HG03342 (cell line): ENCODE measurements around the gene FBXO31.
"Not testable (repeated sequence)": the region's sequence is repeated elsewhere in the genome, so short reads cannot be mapped to it uniquely, and the experiment has no call there.

Source experiments
- ATAC-seq: cut with Tn5 transposase; IDR thresholded peaks from one replicate; pipeline ENCODE4 v1.9.1; 2021; ENCODE audit warnings: mild to moderate bottlenecking, moderate library complexity; ENCODE audit not compliant: unreplicated experiment

The FBXO31 gene

GRCh38 chr16:87365021-87365713 is 18.4 kb downstream of the FBXO31 start:
- no peak for ATAC-seq

GRCh38 chr16:87363771-87364455 is 19.7 kb downstream of the FBXO31 start:
- ATAC-seq, result no peak

- ATAC-seq, result not testable (repeated sequence)
Observed at GRCh38 chr16:87362828-87363559, 20.6 kb downstream of the FBXO31 start.

GRCh38 chr16:87361916-87362619 is 21.5 kb downstream of the FBXO31 start:
- ATAC-seq, result no peak

GRCh38 chr16:87360862-87361610 is 22.5 kb downstream of the FBXO31 start:
- ATAC-seq, result no peak

GRCh38 chr16:87359121-87359520 is 24.5 kb downstream of the FBXO31 start:
- ATAC-seq, result no peak

GRCh38 chr16:87358696-87359095 is 24.9 kb downstream of the FBXO31 start:
- ATAC-seq, result no peak

GRCh38 chr16:87358250-87358649 is 25.3 kb downstream of the FBXO31 start:
- no peak for ATAC-seq

- no peak for ATAC-seq
Observed at GRCh38 chr16:87356491-87356853, 27.1 kb downstream of the FBXO31 start.

- ATAC-seq, result no peak
Observed at GRCh38 chr16:87353613-87354012, 30.0 kb downstream of the FBXO31 start.

- no peak for ATAC-seq
Observed at GRCh38 chr16:87352818-87353217, 30.8 kb downstream of the FBXO31 start.

GRCh38 chr16:87351320-87351698 is 32.3 kb downstream of the FBXO31 start:
- ATAC-seq, result no peak

GRCh38 chr16:87350681-87351319 is 32.8 kb downstream of the FBXO31 start:
- no peak for ATAC-seq

- ATAC-seq, result no peak
Observed at GRCh38 chr16:87350031-87350430, 33.5 kb downstream of the FBXO31 start.

GRCh38 chr16:87348616-87349157 is 34.9 kb downstream of the FBXO31 start:
- ATAC-seq, result no peak

- ATAC-seq, result no peak
Observed at GRCh38 chr16:87347932-87348615, 35.5 kb downstream of the FBXO31 start.

GRCh38 chr16:87346517-87347060 is 37.0 kb downstream of the FBXO31 start:
- ATAC-seq, result no peak

- ATAC-seq, result no peak
Observed at GRCh38 chr16:87345726-87346424, 37.7 kb downstream of the FBXO31 start.
